Vagina (tissue), 2 donors: Measurements from ENCODE around the gene TSC22D1. TPM values are rescaled to one million over a fixed set of nuclear protein-coding genes. Genes with fewer than 3 reads are reported as not detected.

Experiments
- DNase-seq, 2 donors: peaks; one replicate each; pipeline ENCODE4 v3.0.0-alpha.2; 2017; ENCODE audit errors: extremely low spot score in 2 of 2
- H3K27ac ChIP-seq: fragments of 200-600 bp; sonication (generic); one replicate; pipeline ENCODE4 v1.5.1; 2019
- H3K27me3 ChIP-seq: fragments of 200-600 bp; sonication (generic); one replicate; pipeline ENCODE4 v1.5.1; 2019
- H3K36me3 ChIP-seq, 2 donors: fragments of 200-600 bp; sonication (generic); one replicate each; pipeline ENCODE4 v1.5.1; 2017 to 2019
- H3K4me1 ChIP-seq: fragments of 200-600 bp; sonication (generic); one replicate; pipeline ENCODE4 v1.5.1; 2019
- H3K4me3 ChIP-seq, 2 donors: fragments of 200-600 bp; sonication (generic); 1 replicate in 1 of 2; 2 replicates in 1 of 2; pipeline ENCODE4 v1.5.1; 2016 to 2019
- H3K9me3 ChIP-seq: fragments of 200-600 bp; sonication (generic); one replicate; pipeline ENCODE4 v1.5.1; 2019
- CTCF ChIP-seq, 3 experiments: fragments of 450-650 bp in 2 of 3; fragments of 200-600 bp in 1 of 3; sonication (generic) in 1 of 3; IDR thresholded peaks; one replicate each; pipeline ENCODE4 v1.5.1; 2017 to 2019; ENCODE audit warnings: antibody characterized with exemption in 3 of 3, mild to moderate bottlenecking in 2 of 3, moderate library complexity in 2 of 3
- POLR2A ChIP-seq, 2 donors: fragments of 450-650 bp; IDR thresholded peaks; one replicate each; pipeline ENCODE4 v1.6.1; 2017; ENCODE audit warnings: antibody characterized with exemption in 2 of 2, mild to moderate bottlenecking in 2 of 2, moderate library complexity in 2 of 2
- POLR2AphosphoS5 ChIP-seq, 2 donors: sonication (generic); formaldehyde crosslinking; IDR thresholded peaks; one replicate each; pipeline ENCODE4 v1.9.0; 2017; ENCODE audit warnings: antibody characterized with exemption in 2 of 2, mild to moderate bottlenecking in 2 of 2, low read depth in 1 of 2; ENCODE audit not compliant: insufficient read depth in 1 of 2
- intact Hi-C: fragments of 100-400 bp; cut with DNase I; formaldehyde crosslinking; loops from one replicate; pipeline ENCODE4 v1.15.1; 2023
- total RNA-seq: library from RNA; depleted of rRNA; stranded (reverse); fragments of >200 nt; gene quantifications from one replicate; pipeline ENCODE4 v1.2.3, GENCODE V29; 2016

Gene TSC22D1
- total RNA-seq, 1 donor from 2014 or later: 117 TPM

- H3K36me3 ChIP-seq: no peaks in the 10 kb centered on the region
- H3K4me1 ChIP-seq: no peaks in the 10 kb centered on the region
- no peak overlapping the region for H3K27ac ChIP-seq
- peak in 1 of 2 donors; percentile 76 for DNase-seq
- no peak overlapping the region for H3K4me3 ChIP-seq
- no peaks in the 10 kb centered on the region for H3K9me3 ChIP-seq
- intact Hi-C loops: no loop called here
- H3K27me3 ChIP-seq: no peaks in the 10 kb centered on the region
- TF ChIP-seq POLR2AphosphoS5 (IDR thresholded peaks at IDR 0.05; ENCODE audit: insufficient read depth in 1 of 2, low read depth in 1 of 2): no peak
- TF ChIP-seq POLR2A (IDR thresholded peaks at IDR 0.05): no peak
- no peak for TF ChIP-seq CTCF (IDR thresholded peaks at IDR 0.05)
Observed at GRCh38 chr13:44426461-44426860, 149.7 kb downstream of the TSC22D1 start.

GRCh38 chr13:44425815-44426078 is 150.4 kb downstream of the TSC22D1 start:
- Histone ChIP-seq H3K4me3 (no peak overlapping the region), H3K27ac (no peak overlapping the region), H3K9me3 (no peaks in the 10 kb centered on the region), H3K4me1 (no peaks in the 10 kb centered on the region), H3K36me3 (no peaks in the 10 kb centered on the region), H3K27me3 (no peaks in the 10 kb centered on the region)
- DNase-seq: peak in 1 of 2 donors; percentile 54
- intact Hi-C loops: no loop called here
- TF ChIP-seq CTCF (IDR thresholded peaks at IDR 0.05) (no peak), POLR2A (IDR thresholded peaks at IDR 0.05) (no peak), POLR2AphosphoS5 (IDR thresholded peaks at IDR 0.05; ENCODE audit: insufficient read depth in 1 of 2, low read depth in 1 of 2) (no peak)

GRCh38 chr13:44425041-44425814 is 150.9 kb downstream of the TSC22D1 start:
- TF ChIP-seq POLR2A (IDR thresholded peaks at IDR 0.05) (no peak), CTCF (IDR thresholded peaks at IDR 0.05) (no peak), POLR2AphosphoS5 (IDR thresholded peaks at IDR 0.05; ENCODE audit: insufficient read depth in 1 of 2, low read depth in 1 of 2) (no peak)
- intact Hi-C loops: no loop called here
- Histone ChIP-seq H3K36me3 (no peaks in the 10 kb centered on the region), H3K9me3 (no peaks in the 10 kb centered on the region), H3K4me1 (no peaks in the 10 kb centered on the region), H3K27me3 (no peaks in the 10 kb centered on the region), H3K27ac (no peak overlapping the region), H3K4me3 (no peak overlapping the region)
- DNase-seq: peak in 1 of 2 donors; percentile 29

DNA sequence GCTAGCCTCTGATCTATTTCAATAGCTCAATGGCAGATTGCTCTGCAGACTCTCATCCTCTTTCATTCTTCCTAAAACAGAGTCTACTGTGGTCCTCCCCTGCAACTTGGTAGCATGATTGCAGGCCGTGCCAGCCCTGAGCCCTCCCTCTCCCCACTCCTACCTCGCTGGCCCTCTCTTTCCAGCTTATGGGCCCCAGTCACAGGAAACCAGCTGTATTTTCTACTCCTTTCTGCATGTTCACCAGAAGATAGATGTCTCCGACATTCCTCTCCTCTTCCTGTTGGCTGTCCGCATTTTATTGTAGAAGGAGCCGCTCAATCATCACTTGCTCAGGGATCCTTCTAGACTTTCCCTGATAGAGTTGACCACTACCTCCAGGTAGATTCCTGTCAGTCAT is 152.3 kb downstream of the TSC22D1 start:
- Histone ChIP-seq H3K4me3 (no peak overlapping the region), H3K9me3 (no peaks in the 10 kb centered on the region), H3K36me3 (no peaks in the 10 kb centered on the region), H3K27me3 (no peaks in the 10 kb centered on the region), H3K4me1 (no peaks in the 10 kb centered on the region), H3K27ac (no peak overlapping the region)
- intact Hi-C loops: no loop called here
- DNase-seq: peak in 1 of 2 donors; percentile 49
- TF ChIP-seq POLR2A (IDR thresholded peaks at IDR 0.05): no peak

DNA sequence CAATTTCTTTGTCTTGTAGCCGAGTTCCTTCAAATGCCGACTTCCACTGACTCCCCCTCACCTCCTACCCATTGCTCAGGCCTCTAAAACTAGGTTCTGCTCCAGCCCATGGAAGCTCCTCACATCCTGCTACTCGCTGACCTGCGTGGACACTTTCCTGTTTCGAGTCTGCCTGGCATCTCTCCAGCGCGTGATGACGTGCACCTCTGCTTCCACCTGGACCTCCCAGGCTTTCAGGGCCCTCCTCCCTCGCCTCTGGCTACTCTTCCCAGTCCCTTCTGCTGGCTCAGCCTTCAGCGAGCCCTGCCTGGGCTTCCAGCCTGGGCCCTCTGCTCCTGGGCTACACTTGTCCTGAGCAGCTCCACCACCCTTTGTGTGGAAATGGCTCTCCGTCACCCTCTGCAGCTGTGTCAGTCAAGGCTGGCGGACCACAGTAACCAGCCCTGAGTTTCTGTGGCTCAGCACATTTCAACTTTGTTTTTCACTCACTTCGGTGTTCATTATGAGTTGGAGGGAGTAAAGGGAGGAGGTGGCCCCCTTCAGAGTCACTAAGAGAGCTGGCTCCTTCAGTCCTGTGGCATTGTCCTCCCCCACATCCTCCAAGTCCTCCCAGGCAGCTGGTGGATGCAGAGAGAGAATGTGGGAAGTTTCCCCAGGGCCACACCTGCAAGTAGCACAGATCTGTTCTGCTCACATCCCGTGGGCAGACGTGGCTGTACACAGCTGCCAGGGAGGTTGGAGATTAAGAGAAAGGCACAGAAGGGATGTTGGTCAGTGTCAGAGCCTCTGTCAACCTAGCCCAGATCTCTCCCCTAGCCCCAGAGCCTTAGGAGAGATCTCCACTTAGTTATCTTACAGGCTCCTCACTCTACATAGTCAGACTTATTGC is 153.1 kb downstream of the TSC22D1 start:
- DNase-seq: peak in 1 of 2 donors; percentile 75
- Histone ChIP-seq H3K9me3 (no peaks in the 10 kb centered on the region), H3K4me1 (no peaks in the 10 kb centered on the region), H3K4me3 (no peak overlapping the region), H3K27ac (no peak overlapping the region), H3K36me3 (no peaks in the 10 kb centered on the region), H3K27me3 (no peaks in the 10 kb centered on the region)
- no peak for TF ChIP-seq CTCF (IDR thresholded peaks at IDR 0.05)
- TF ChIP-seq POLR2AphosphoS5 (IDR thresholded peaks at IDR 0.05; ENCODE audit: insufficient read depth in 1 of 2, low read depth in 1 of 2): no peak
- no peak for TF ChIP-seq POLR2A (IDR thresholded peaks at IDR 0.05)
- intact Hi-C loops: no loop called here
